ENCODE data around the gene FSTL4. TPM values are rescaled to one million over a fixed set of nuclear protein-coding genes. Genes with fewer than 3 reads are reported as not detected.

The FSTL4 gene
- polyA plus RNA-seq, 1 donor (not counting 4 experiments of a cell fraction or from before 2014, with no cell fraction given) = 1.7 TPM

- H2AFZ ChIP-seq (ENCODE audit: control insufficient read depth, low read length) = no peak overlapping the region
- H3K9ac ChIP-seq (ENCODE audit: control insufficient read depth, extremely low read depth, insufficient read depth, low read length) = no peak overlapping the region
- no peak overlapping the region for H3K27ac ChIP-seq (ENCODE audit: control insufficient read depth, insufficient read depth, low read length)
- no peak for DNase-seq (ENCODE audit: low read depth, low spot score)
- no peaks in the 10 kb centered on the region for H3K9me1 ChIP-seq (ENCODE audit: control insufficient read depth, extremely low read depth, insufficient read depth, low read length)
- no peaks in the 10 kb centered on the region for H3K9me3 ChIP-seq (ENCODE audit: control insufficient read depth, low read depth, low read length)
- TF ChIP-seq EZH2 (IDR thresholded peaks at IDR 0.05; ENCODE audit: low read length) = no peak
- no peak for TF ChIP-seq CTCF (optimal IDR thresholded peaks at IDR 0.05 in 1 of 3, IDR thresholded peaks at IDR 0.05 in 1 of 3, conservative IDR thresholded peaks at IDR 0.05 in 1 of 3; ENCODE audit: extremely low read depth in 1 of 3, insufficient read depth in 2 of 3, low read length in 3 of 3)
- dilution Hi-C loops (cut with MboI; ENCODE audit: extremely low pct_ligation_motif_present, low sequenced_read_pairs) = no loop called here
- H3K27me3 ChIP-seq (ENCODE audit: control insufficient read depth, extremely low read depth, insufficient read depth, low read length) = no peaks in the 10 kb centered on the region
- H3K4me1 ChIP-seq (ENCODE audit: control insufficient read depth, extremely low read depth, insufficient read depth, low read length) = no peaks in the 10 kb centered on the region
- no peaks in the 10 kb centered on the region for H3K79me2 ChIP-seq (ENCODE audit: control insufficient read depth, insufficient read depth, low read length)
- H3K36me3 ChIP-seq (ENCODE audit: control insufficient read depth in 2 of 2, extremely low read depth in 1 of 2, insufficient read depth in 2 of 2, low read length in 2 of 2) = no peaks in the 10 kb centered on the region
- FAIRE-seq = no peak
- H3K4me3 ChIP-seq (ENCODE audit: control insufficient read depth in 2 of 3, extremely low read depth in 1 of 3, insufficient read depth in 2 of 3, low read depth in 1 of 3, low read length in 3 of 3) = no peak overlapping the region
- H4K20me1 ChIP-seq (ENCODE audit: control insufficient read depth, extremely low read depth, insufficient read depth, low read length) = no peaks in the 10 kb centered on the region
- no peak overlapping the region for H3K4me2 ChIP-seq (ENCODE audit: control insufficient read depth, extremely low read depth, insufficient read depth, low read depth, low read length)
Measured at GRCh38 chr5:133326361-133326760, 286.0 kb downstream of the FSTL4 start.

DNA sequence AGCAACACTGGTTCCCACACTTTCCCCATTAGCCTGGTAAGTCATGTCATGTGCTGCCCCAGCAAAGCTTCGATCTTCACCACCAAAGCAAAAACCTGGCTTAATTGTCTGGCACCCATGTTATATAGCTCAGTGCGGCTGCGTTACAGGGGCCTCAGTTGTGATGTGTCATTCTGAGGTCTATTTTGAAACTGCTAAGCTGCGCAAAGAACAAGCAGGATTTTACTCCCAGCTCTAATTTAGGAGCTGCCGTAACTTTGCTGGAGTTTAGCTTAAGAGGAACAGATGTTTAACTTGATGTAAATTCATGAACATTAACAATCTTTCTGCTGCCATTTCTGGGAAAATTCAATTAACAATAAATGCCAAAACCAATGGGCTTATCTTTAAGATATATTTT lies 286.5 kb downstream of the FSTL4 start:
- H3K36me3 ChIP-seq (ENCODE audit: control insufficient read depth in 2 of 2, extremely low read depth in 1 of 2, insufficient read depth in 2 of 2, low read length in 2 of 2) = no peaks in the 10 kb centered on the region
- H3K4me1 ChIP-seq (ENCODE audit: control insufficient read depth, extremely low read depth, insufficient read depth, low read length) = no peaks in the 10 kb centered on the region
- H3K9ac ChIP-seq (ENCODE audit: control insufficient read depth, extremely low read depth, insufficient read depth, low read length) = no peak overlapping the region
- no peak overlapping the region for H3K27ac ChIP-seq (ENCODE audit: control insufficient read depth, insufficient read depth, low read length)
- no peaks in the 10 kb centered on the region for H3K27me3 ChIP-seq (ENCODE audit: control insufficient read depth, extremely low read depth, insufficient read depth, low read length)
- TF ChIP-seq EZH2 (IDR thresholded peaks at IDR 0.05; ENCODE audit: low read length) = no peak
- no peak for TF ChIP-seq CTCF (optimal IDR thresholded peaks at IDR 0.05 in 1 of 3, IDR thresholded peaks at IDR 0.05 in 1 of 3, conservative IDR thresholded peaks at IDR 0.05 in 1 of 3; ENCODE audit: extremely low read depth in 1 of 3, insufficient read depth in 2 of 3, low read length in 3 of 3)
- FAIRE-seq (no peak), DNase-seq (ENCODE audit: low read depth, low spot score) (no peak)
- no peak overlapping the region for H3K4me2 ChIP-seq (ENCODE audit: control insufficient read depth, extremely low read depth, insufficient read depth, low read depth, low read length)
- H2AFZ ChIP-seq (ENCODE audit: control insufficient read depth, low read length) = no peak overlapping the region
- dilution Hi-C loops (cut with MboI; ENCODE audit: extremely low pct_ligation_motif_present, low sequenced_read_pairs) = no loop called here
- H3K9me3 ChIP-seq (ENCODE audit: control insufficient read depth, low read depth, low read length) = no peaks in the 10 kb centered on the region
- no peak overlapping the region for H3K4me3 ChIP-seq (ENCODE audit: control insufficient read depth in 2 of 3, extremely low read depth in 1 of 3, insufficient read depth in 2 of 3, low read depth in 1 of 3, low read length in 3 of 3)
- H3K79me2 ChIP-seq (ENCODE audit: control insufficient read depth, insufficient read depth, low read length) = no peaks in the 10 kb centered on the region
- no peaks in the 10 kb centered on the region for H3K9me1 ChIP-seq (ENCODE audit: control insufficient read depth, extremely low read depth, insufficient read depth, low read length)
- H4K20me1 ChIP-seq (ENCODE audit: control insufficient read depth, extremely low read depth, insufficient read depth, low read length) = no peaks in the 10 kb centered on the region

All from keratinocyte (primary cell).